K562 (cell line): ENCODE data around the gene PIGL. TPM values are rescaled to one million over a fixed set of nuclear protein-coding genes. Genes with fewer than 3 reads are reported as not detected.

Source experiments
- BCL6 ChIP-seq: fragments of 250-450 bp; sonication (Bioruptor Pico); IDR thresholded peaks from 2 replicates; pipeline ENCODE4 v1.4.0; 2020
- CAMTA2 ChIP-seq: fragments of 250-450 bp; sonication (Bioruptor Pico); conservative IDR thresholded peaks from 2 replicates; pipeline ENCODE4 v1.5.1; 2022
- CTBP1 ChIP-seq: fragments of 450-650 bp; IDR thresholded peaks from 2 replicates; pipeline ENCODE4 v1.6.1; 2016; ENCODE audit warnings: borderline replicate concordance
- EP400 ChIP-seq: fragments of 450-650 bp; IDR thresholded peaks from 2 replicates; pipeline ENCODE4 v1.6.1; 2017; ENCODE audit warnings: antibody characterized with exemption, mild to moderate bottlenecking, moderate library complexity
- ESRRB ChIP-seq: fragments of 250-450 bp; sonication (Bioruptor Pico); IDR thresholded peaks from 2 replicates; pipeline ENCODE4 v1.5.0; 2020; ENCODE audit warnings: mild to moderate bottlenecking, moderate library complexity, borderline replicate concordance
- FOXP1 ChIP-seq: sonication (generic); formaldehyde crosslinking; IDR thresholded peaks from 2 replicates; pipeline ENCODE4 v1.8.0; 2022; ENCODE audit warnings: mild to moderate bottlenecking, missing genetic modification reagents
- GABPB1 ChIP-seq: sonication (generic); formaldehyde crosslinking; IDR thresholded peaks from 2 replicates; pipeline ENCODE4 v1.8.0; 2022; ENCODE audit warnings: mild to moderate bottlenecking, missing genetic modification reagents
- NRF1 ChIP-seq, 2 experiments: fragments of 450-650 bp; IDR thresholded peaks in 1 of 2; conservative IDR thresholded peaks in 1 of 2; 2 replicates each; pipeline ENCODE4 v1.6.1; 2014; ENCODE audit warnings: mild to moderate bottlenecking in 2 of 2
- PHF21A ChIP-seq: fragments of 450-650 bp; IDR thresholded peaks from 2 replicates; pipeline ENCODE4 v1.6.1; 2017; ENCODE audit warnings: low read depth, borderline replicate concordance
- POLR2AphosphoS5 ChIP-seq: IDR thresholded peaks from 2 replicates; pipeline ENCODE4 v1.6.1; 2011; ENCODE audit warnings: mild to moderate bottlenecking, low read depth, low read length, moderate library complexity; ENCODE audit not compliant: control insufficient read depth, insufficient read depth
- PRMT5 ChIP-seq: sonication (generic); formaldehyde crosslinking; IDR thresholded peaks from 2 replicates; pipeline ENCODE4 v1.5.0; 2020; ENCODE audit warnings: missing genetic modification reagents
- TARDBP ChIP-seq: fragments of 450-650 bp; IDR thresholded peaks from 2 replicates; pipeline ENCODE4 v1.6.1; 2016
- TCF7 ChIP-seq: sonication (generic); IDR thresholded peaks from 2 replicates; pipeline ENCODE4 v1.6.1; 2016; ENCODE audit warnings: antibody characterized with exemption, borderline replicate concordance
- ZNF140 ChIP-seq: fragments of 250-450 bp; sonication (Bioruptor Pico); IDR thresholded peaks from 2 replicates; pipeline ENCODE4 v1.8.0; 2021; ENCODE audit warnings: moderate library complexity, mild to moderate bottlenecking, inconsistent platforms
- ZNF274 ChIP-seq: IDR thresholded peaks from 2 replicates; pipeline ENCODE4 v1.6.1; 2011; ENCODE audit warnings: low read depth, mild to moderate bottlenecking, low read length, moderate library complexity, borderline replicate concordance
- ZNF431 ChIP-seq: sonication (generic); formaldehyde crosslinking; IDR thresholded peaks from 2 replicates; pipeline ENCODE4 v1.8.0; 2022; ENCODE audit warnings: mild to moderate bottlenecking, missing genetic modification reagents
- ZNF586 ChIP-seq: fragments of 450-650 bp; formaldehyde crosslinking; conservative IDR thresholded peaks from 2 replicates; pipeline ENCODE4 v1.4.0; 2020; ENCODE audit warnings: mild to moderate bottlenecking, moderate library complexity
- polyA plus RNA-seq, 8 experiments: library from polyadenylated mRNA; depleted of rRNA in 4 of 8; stranded (reverse) in 5 of 8; unstranded in 3 of 8; fragments of >200 nt; fragmentation: Nextera tagmentation in 2 of 8; fragmentation: Illumina TruSeq in 1 of 8; extraction: Ambion mirVana in 2 of 8; extraction: Trizol in 1 of 8; gene quantifications; 2 replicates each; pipeline versions ENCODE4 v1.2.1 to v1.2.3, GENCODE V29; 2011 to 2014; ENCODE audit warnings: inconsistent platforms in 1 of 8, missing spikeins in 1 of 8
- total RNA-seq, 7 experiments: library from RNA; depleted of rRNA in 6 of 7; stranded (reverse); fragments of >200 nt in 6 of 7; fragmentation: Illumina TruSeq in 2 of 7; extraction: Trizol in 2 of 7; gene quantifications; 2 replicates each; pipeline versions ENCODE4 v1.2.1 to v1.2.3, GENCODE V29; 2011 to 2021; ENCODE audit warnings: low replicate concordance in 1 of 7
- TF ChIP-seq, protein P1 (sequence below), 2 experiments: fragments of 200-800 bp in 1 of 2; sonication (Bioruptor generic) in 1 of 2; sonication (generic) in 1 of 2; formaldehyde crosslinking in 1 of 2; IDR thresholded peaks in 1 of 2; conservative IDR thresholded peaks in 1 of 2; 2 replicates each; pipeline versions ENCODE4 v1.5.0 to v1.6.1; 2016 to 2020; ENCODE audit warnings: missing compliant biosample characterization in 1 of 2, missing genetic modification characterization in 1 of 2, missing genetic modification reagents in 1 of 2
- TF ChIP-seq, protein P2 (sequence below): fragments of 200-800 bp; sonication (Bioruptor generic); IDR thresholded peaks from 2 replicates; pipeline ENCODE4 v1.6.1; 2017; ENCODE audit warnings: missing genetic modification characterization, missing compliant biosample characterization
- TF ChIP-seq, protein P3 (sequence below): fragments of 200-800 bp; sonication (Bioruptor generic); IDR thresholded peaks from 2 replicates; pipeline ENCODE4 v1.6.1; 2017; ENCODE audit warnings: missing genetic modification characterization, missing compliant biosample characterization
- TF ChIP-seq, protein P4 (sequence below): fragments of 450-650 bp; IDR thresholded peaks from 2 replicates; pipeline ENCODE4 v1.7.0; 2016; ENCODE audit warnings: borderline replicate concordance

PIGL gene
- total and polyA plus RNA-seq, 9 of the 15 experiments (the other 6 are each of a cell fraction or from before 2014, with no cell fraction given), result 19.9 to 55.3 (median 29.6) TPM

DNA sequence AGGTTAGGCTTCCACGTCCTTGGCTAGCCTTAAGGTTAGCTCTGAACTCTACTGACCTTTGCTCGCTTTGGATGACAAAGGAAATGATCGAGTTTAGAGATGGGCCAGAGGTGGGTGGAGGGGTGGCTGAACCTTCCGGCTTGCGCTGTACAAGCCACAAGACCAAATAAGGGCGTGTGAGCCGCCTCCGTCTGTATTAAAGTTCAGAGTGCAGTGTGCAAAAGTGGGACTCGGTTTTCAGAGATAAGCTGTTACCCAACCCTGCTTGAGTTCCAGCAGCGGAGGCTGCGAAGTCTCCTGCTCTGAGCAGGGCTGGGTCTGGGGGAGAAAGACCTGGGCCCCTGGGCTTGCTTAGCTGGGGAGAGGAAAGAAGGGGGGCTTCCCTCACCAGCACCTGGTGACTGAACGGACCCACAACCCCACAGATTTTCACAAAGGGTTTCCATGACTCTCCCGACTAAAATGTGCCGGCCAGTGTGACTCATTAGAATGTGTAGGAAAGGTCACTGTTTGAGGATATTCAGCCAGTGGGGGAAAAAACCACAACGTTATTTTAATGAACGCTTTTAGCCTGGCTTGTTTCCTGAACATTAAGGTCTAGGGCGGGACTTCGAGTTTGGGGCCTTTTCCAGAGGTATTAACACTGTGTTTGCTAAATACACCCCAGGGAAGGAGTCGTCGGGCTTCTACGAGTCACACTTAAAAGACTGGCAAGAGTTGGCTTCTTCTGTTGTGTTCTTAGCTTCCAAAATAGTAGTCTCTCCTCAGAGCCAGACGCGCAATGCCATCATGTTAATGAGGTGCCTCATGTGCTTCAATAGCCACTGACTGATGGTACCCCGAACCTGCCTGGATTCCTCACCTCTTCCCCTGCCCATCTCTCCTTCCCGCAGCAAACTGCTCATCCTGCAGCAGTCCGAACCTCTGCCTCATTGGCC is 69.3 kb downstream of the PIGL start (continued):
- TF ChIP-seq, protein P1, sequence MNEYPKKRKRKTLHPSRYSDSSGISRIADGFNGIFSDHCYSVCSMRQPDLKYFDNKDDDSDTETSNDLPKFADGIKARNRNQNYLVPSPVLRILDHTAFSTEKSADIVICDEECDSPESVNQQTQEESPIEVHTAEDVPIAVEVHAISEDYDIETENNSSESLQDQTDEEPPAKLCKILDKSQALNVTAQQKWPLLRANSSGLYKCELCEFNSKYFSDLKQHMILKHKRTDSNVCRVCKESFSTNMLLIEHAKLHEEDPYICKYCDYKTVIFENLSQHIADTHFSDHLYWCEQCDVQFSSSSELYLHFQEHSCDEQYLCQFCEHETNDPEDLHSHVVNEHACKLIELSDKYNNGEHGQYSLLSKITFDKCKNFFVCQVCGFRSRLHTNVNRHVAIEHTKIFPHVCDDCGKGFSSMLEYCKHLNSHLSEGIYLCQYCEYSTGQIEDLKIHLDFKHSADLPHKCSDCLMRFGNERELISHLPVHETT (CRISPR knock-in tag; conservative IDR thresholded peaks at IDR 0.05 in 1 of 2, IDR thresholded peaks at IDR 0.05 in 1 of 2), result peak in 1 of 2 experiments; percentile 43; a peak in 1 of 4 replicates
- TF ChIP-seq, protein P2, sequence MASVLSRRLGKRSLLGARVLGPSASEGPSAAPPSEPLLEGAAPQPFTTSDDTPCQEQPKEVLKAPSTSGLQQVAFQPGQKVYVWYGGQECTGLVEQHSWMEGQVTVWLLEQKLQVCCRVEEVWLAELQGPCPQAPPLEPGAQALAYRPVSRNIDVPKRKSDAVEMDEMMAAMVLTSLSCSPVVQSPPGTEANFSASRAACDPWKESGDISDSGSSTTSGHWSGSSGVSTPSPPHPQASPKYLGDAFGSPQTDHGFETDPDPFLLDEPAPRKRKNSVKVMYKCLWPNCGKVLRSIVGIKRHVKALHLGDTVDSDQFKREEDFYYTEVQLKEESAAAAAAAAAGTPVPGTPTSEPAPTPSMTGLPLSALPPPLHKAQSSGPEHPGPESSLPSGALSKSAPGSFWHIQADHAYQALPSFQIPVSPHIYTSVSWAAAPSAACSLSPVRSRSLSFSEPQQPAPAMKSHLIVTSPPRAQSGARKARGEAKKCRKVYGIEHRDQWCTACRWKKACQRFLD (CRISPR knock-in tag), result peak; percentile 60
- TF ChIP-seq ZNF431 (CRISPR knock-in tag), result no peak
- TF ChIP-seq TCF7, result no peak
- peak; percentile 65 for TF ChIP-seq EP400
- TF ChIP-seq, protein P3, sequence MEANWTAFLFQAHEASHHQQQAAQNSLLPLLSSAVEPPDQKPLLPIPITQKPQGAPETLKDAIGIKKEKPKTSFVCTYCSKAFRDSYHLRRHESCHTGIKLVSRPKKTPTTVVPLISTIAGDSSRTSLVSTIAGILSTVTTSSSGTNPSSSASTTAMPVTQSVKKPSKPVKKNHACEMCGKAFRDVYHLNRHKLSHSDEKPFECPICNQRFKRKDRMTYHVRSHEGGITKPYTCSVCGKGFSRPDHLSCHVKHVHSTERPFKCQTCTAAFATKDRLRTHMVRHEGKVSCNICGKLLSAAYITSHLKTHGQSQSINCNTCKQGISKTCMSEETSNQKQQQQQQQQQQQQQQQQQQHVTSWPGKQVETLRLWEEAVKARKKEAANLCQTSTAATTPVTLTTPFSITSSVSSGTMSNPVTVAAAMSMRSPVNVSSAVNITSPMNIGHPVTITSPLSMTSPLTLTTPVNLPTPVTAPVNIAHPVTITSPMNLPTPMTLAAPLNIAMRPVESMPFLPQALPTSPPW (CRISPR knock-in tag), result peak; percentile 69; the same call in 1 of the 2 replicates
- no peak for TF ChIP-seq FOXP1 (CRISPR knock-in tag)
- TF ChIP-seq BCL6 (CRISPR knock-in tag), result no peak
- TF ChIP-seq ZNF274, result no peak
- no peak for TF ChIP-seq PHF21A
- TF ChIP-seq ZNF140, result no peak
- peak; percentile 60; the same call in 1 of the 2 replicates for TF ChIP-seq GABPB1 (CRISPR knock-in tag)
- TF ChIP-seq, protein P4, sequence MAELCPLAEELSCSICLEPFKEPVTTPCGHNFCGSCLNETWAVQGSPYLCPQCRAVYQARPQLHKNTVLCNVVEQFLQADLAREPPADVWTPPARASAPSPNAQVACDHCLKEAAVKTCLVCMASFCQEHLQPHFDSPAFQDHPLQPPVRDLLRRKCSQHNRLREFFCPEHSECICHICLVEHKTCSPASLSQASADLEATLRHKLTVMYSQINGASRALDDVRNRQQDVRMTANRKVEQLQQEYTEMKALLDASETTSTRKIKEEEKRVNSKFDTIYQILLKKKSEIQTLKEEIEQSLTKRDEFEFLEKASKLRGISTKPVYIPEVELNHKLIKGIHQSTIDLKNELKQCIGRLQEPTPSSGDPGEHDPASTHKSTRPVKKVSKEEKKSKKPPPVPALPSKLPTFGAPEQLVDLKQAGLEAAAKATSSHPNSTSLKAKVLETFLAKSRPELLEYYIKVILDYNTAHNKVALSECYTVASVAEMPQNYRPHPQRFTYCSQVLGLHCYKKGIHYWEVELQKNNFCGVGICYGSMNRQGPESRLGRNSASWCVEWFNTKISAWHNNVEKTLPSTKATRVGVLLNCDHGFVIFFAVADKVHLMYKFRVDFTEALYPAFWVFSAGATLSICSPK, result no peak
- TF ChIP-seq ZNF586 (CRISPR knock-in tag), result no peak
- peak; percentile 80; the same call in 1 of the 2 replicates for TF ChIP-seq CTBP1
- TF ChIP-seq POLR2AphosphoS5, result peak; percentile 66; the same call in 1 of the 2 replicates
- peak; percentile 58 to 69; a peak in 3 of 4 replicates for TF ChIP-seq NRF1 (conservative IDR thresholded peaks at IDR 0.05 in 1 of 2, IDR thresholded peaks at IDR 0.05 in 1 of 2)
- no peak for TF ChIP-seq PRMT5 (CRISPR knock-in tag)
- TF ChIP-seq TARDBP, result no peak
- TF ChIP-seq CAMTA2 (CRISPR knock-in tag), result no peak
- TF ChIP-seq ESRRB, result no peak
